Colonic mucosa (tissue), 4 donors: ENCODE results near the gene CIBAR2. TPM values are rescaled to one million over a fixed set of nuclear protein-coding genes. Genes with fewer than 3 reads are reported as not detected.

ENCODE experiments used
- DNase-seq: peaks from one replicate; pipeline ENCODE4 v3.0.0-alpha.2; 2020
- H3K27ac ChIP-seq: fragments of 200-600 bp; one replicate; pipeline ENCODE4 v1.8.0; 2021
- H3K27me3 ChIP-seq: fragments of 200-600 bp; one replicate; pipeline ENCODE4 v1.8.0; 2021
- H3K36me3 ChIP-seq: fragments of 200-600 bp; one replicate; pipeline ENCODE4 v1.8.0; 2021
- H3K4me1 ChIP-seq: fragments of 200-600 bp; one replicate; pipeline ENCODE4 v1.8.0; 2021; ENCODE audit warnings: mild to moderate bottlenecking
- H3K4me3 ChIP-seq: fragments of 200-600 bp; one replicate; pipeline ENCODE4 v1.8.0; 2021
- H3K9ac ChIP-seq, 2 donors: one replicate each; pipeline ENCODE4 v1.7.0; 2013; ENCODE audit warnings: control low read depth in 2 of 2, low read depth in 2 of 2, low read length in 2 of 2
- H3K9me3 ChIP-seq: fragments of 200-600 bp; one replicate; pipeline ENCODE4 v1.8.0; 2021
- intact Hi-C: fragments of 100-400 bp; cut with DNase I; formaldehyde crosslinking; loops from one replicate; pipeline ENCODE4 v1.14.1; 2022
- total RNA-seq, 2 donors: library from RNA; stranded (reverse); fragmentation: NEBNext Ultra II Directional in 1 of 2; extraction: Animal tissue kit (Norgen Biotek cat#: 25700) in 1 of 2; gene quantifications; one replicate each; pipeline ENCODE4 v1.2.1, GENCODE V29; 2021
- TF ChIP-seq, protein P1 (sequence below): fragments of 200-600 bp; IDR thresholded peaks from one replicate; pipeline ENCODE4 v1.8.0; 2022; ENCODE audit warnings: antibody characterized with exemption, mild to moderate bottlenecking
- donor health status: healthy.
- donor health status: DM: no; HTN: no; CAD: no.
- donor health status: DM: no; HTN: no; CAD: no.

The CIBAR2 gene
- total RNA-seq, 2 donors from 2014 or later, result 0.32 TPM; not detected in 1

DNA sequence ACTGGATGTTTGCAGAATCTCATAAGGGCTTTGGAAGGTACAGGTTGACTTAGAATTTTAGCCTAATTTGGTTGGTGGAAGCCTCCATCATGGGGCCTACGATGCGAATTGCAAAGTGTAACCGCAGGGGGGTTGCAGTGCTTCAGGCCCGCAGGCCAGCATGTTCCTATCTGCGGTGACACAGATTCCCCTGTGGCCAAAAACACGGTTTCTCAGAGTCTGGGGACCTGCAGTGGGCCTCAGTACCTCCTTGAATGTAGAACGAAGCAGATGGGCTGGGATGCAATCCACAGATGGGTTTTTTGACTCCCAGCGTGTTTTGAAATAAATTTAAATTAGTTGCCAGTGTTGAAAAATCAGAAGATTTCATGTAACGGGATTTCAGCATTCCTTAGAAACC lies 49.9 kb downstream of the CIBAR2 start:
- H3K36me3 ChIP-seq, result no peaks in the 10 kb centered on the region
- no peak overlapping the region for H3K9ac ChIP-seq
- H3K4me1 ChIP-seq, result no peaks in the 10 kb centered on the region
- TF ChIP-seq, protein P1, sequence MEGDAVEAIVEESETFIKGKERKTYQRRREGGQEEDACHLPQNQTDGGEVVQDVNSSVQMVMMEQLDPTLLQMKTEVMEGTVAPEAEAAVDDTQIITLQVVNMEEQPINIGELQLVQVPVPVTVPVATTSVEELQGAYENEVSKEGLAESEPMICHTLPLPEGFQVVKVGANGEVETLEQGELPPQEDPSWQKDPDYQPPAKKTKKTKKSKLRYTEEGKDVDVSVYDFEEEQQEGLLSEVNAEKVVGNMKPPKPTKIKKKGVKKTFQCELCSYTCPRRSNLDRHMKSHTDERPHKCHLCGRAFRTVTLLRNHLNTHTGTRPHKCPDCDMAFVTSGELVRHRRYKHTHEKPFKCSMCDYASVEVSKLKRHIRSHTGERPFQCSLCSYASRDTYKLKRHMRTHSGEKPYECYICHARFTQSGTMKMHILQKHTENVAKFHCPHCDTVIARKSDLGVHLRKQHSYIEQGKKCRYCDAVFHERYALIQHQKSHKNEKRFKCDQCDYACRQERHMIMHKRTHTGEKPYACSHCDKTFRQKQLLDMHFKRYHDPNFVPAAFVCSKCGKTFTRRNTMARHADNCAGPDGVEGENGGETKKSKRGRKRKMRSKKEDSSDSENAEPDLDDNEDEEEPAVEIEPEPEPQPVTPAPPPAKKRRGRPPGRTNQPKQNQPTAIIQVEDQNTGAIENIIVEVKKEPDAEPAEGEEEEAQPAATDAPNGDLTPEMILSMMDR, result no peak
- H3K4me3 ChIP-seq, result no peak overlapping the region
- intact Hi-C loops, result no loop called here
- H3K9me3 ChIP-seq, result no peaks in the 10 kb centered on the region
- DNase-seq, result no peak
- H3K27ac ChIP-seq, result no peak overlapping the region
- H3K27me3 ChIP-seq, result no peaks in the 10 kb centered on the region

DNA sequence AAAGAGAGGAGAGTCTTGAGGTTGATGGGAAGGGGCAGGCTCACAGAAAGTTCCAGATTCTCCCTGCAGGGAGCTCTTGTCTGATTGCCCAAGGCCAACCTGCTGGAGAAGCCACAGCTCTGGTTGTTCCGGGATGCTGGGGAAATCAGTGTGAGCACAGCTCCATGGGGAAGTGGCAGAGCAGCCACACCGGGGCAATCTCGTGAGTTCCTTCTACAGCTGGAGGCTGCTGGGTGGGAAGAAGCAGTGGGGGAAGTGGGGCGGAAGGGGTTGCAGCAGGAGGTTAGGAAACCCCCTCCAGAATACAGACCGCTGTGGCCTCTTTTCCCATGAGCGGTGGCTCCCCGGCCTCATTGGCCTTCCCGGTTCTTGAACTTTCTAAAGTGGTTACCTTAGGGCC lies 50.7 kb downstream of the CIBAR2 start:
- intact Hi-C loops, result no loop called here
- H3K9me3 ChIP-seq, result no peaks in the 10 kb centered on the region
- DNase-seq, result no peak
- H3K27me3 ChIP-seq, result no peaks in the 10 kb centered on the region
- H3K9ac ChIP-seq, result no peak overlapping the region
- peaks cover 4% of the 10 kb centered on the region for H3K4me1 ChIP-seq
- TF ChIP-seq, protein P1, result no peak
- H3K27ac ChIP-seq, result no peak overlapping the region
- H3K4me3 ChIP-seq, result no peak overlapping the region
- no peaks in the 10 kb centered on the region for H3K36me3 ChIP-seq

DNA sequence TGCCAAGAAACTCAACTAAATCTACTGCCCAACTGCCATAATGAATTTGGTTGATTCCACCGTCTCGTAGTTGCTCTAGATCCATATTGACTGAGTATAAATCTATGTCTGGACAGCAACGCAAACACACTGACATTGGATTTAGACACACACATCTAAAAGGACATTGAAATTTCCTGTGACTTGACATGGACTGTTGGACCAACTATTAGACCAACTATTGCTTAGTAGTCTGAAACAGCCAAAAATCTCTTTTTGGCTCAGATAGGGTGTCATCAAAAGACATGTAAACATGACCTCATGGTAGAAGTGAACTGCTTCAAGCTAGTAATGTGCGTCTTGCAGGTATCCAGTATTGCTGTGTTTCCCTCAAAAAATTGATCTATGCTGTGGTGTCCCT lies 53.4 kb downstream of the CIBAR2 start:
- intact Hi-C loops, result no loop called here
- Histone ChIP-seq H3K27me3 (no peaks in the 10 kb centered on the region), H3K36me3 (no peaks in the 10 kb centered on the region), H3K4me3 (no peak overlapping the region), H3K27ac (no peak overlapping the region), H3K4me1 (peaks cover 14% of the 10 kb centered on the region), H3K9ac (no peak overlapping the region), H3K9me3 (no peaks in the 10 kb centered on the region)
- TF ChIP-seq, protein P1, result no peak
- no peak for DNase-seq

DNA sequence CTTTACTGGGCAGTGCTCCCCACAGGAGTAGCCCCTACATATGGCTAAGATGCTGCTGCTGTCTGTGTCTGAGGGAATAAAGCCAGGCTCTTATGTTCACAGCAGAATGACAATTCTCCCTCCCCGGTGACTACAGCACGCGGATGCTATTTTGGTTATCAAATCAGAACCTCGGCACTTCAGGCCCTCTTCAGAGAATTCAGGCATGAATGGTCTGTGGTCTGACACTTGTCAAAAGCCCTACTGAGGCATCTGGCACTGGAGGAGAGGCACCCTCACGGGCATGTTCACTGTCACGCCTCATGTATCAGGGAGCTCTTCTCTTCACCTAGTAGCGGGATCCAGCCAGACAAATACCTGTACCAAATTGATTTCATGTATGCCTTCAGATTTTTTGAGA lies 54.3 kb downstream of the CIBAR2 start:
- intact Hi-C loops, result no loop called here
- Histone ChIP-seq H3K9ac (no peak overlapping the region), H3K36me3 (no peaks in the 10 kb centered on the region), H3K9me3 (no peaks in the 10 kb centered on the region), H3K4me1 (peaks cover 14% of the 10 kb centered on the region), H3K4me3 (no peak overlapping the region), H3K27me3 (no peaks in the 10 kb centered on the region), H3K27ac (no peak overlapping the region)
- TF ChIP-seq, protein P1, result no peak
- no peak for DNase-seq

DNA sequence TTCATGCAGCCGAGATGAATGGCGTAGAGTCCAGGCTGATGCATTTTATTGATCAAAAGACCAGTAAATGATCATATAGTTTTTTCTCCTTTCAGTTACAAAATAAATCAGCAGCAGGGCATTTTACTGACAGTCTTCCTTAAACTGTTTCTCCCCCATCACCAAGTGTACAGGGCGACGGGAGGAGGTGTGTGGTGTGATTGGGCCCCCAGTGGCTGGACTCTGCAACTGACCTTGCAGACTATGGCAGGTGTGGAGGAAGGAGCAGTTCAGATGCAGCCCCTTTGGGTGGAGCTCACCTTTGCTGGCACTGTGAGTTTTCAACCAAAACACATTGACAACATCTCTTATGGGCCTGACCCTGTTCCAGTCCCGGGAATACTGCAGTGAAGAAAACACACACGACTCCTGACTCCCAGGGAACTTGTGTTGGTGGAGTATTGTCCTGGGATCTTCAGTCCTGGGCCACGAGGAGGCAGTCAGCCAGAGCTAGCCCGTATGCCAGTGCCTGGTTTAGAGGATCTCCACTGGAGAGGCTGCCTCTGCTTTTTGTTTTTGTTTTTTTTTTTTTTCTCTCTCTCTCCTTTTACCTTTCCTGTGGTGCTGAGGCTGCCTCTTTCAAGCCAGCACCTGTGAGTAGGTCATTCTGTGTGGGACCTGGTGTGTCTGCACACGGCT lies 54.9 kb downstream of the CIBAR2 start:
- H3K4me3 ChIP-seq, result no peak overlapping the region
- TF ChIP-seq, protein P1, result peak; percentile 26
- no peaks in the 10 kb centered on the region for H3K36me3 ChIP-seq
- H3K4me1 ChIP-seq, result peaks cover 14% of the 10 kb centered on the region
- no peak overlapping the region for H3K9ac ChIP-seq
- no peak for DNase-seq
- no peak overlapping the region for H3K27ac ChIP-seq
- intact Hi-C loops, result no loop called here
- H3K9me3 ChIP-seq, result no peaks in the 10 kb centered on the region
- no peaks in the 10 kb centered on the region for H3K27me3 ChIP-seq
